ENCODE measurements around the gene PI4K2A. TPM values are rescaled to one million over a fixed set of nuclear protein-coding genes. Genes with fewer than 3 reads are reported as not detected.
A peak's percentile ranks its signal among the peaks of the same experiment; 100 is the strongest.

The PI4K2A gene
- total RNA-seq, 4 donors from 2014 or later = 11.6 to 23.5 (median 19.4) TPM

DNA sequence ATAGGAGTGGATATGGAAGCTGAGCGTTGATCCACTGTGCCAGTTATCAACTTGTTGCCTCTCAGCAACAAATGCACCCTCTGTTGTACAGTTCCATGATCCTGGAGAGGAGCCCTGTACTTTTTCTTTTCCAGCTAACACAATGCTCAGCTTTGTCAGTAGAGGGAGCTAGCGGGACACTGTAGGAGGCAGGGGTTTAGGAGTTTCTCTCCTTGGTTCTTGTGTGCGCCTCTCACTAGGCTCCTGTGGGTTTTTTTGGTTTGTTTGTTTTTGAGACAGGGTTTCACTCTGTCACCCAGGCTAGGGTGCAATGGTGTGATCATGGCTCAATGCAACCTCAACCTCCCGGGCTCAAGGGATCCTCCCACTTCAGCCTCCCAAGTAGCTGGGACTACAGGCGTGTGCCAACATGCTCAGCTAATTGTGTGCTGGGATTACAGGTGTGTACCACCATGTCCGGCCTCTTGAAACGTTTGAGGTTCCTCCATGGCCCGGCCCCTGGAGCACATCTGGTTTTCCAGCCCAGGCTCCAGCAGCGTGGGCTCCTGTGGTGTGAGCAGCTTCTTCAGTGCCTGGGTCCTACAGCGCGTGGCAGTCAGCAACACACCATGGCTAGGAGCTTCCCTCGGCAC lies 61.1 kb downstream of the PI4K2A start:
- H3K36me3 ChIP-seq = no peaks in the 10 kb centered on the region
- H3K27me3 ChIP-seq = no peaks in the 10 kb centered on the region
- H3K27ac ChIP-seq = no peak overlapping the region
- no peak overlapping the region for H3K4me3 ChIP-seq
- TF ChIP-seq, protein P1, sequence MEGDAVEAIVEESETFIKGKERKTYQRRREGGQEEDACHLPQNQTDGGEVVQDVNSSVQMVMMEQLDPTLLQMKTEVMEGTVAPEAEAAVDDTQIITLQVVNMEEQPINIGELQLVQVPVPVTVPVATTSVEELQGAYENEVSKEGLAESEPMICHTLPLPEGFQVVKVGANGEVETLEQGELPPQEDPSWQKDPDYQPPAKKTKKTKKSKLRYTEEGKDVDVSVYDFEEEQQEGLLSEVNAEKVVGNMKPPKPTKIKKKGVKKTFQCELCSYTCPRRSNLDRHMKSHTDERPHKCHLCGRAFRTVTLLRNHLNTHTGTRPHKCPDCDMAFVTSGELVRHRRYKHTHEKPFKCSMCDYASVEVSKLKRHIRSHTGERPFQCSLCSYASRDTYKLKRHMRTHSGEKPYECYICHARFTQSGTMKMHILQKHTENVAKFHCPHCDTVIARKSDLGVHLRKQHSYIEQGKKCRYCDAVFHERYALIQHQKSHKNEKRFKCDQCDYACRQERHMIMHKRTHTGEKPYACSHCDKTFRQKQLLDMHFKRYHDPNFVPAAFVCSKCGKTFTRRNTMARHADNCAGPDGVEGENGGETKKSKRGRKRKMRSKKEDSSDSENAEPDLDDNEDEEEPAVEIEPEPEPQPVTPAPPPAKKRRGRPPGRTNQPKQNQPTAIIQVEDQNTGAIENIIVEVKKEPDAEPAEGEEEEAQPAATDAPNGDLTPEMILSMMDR (IDR thresholded peaks at IDR 0.05) = peak; percentile 31 to 89 (median 77)
- TF ChIP-seq POLR2A (IDR thresholded peaks at IDR 0.05) = no peak
- no peaks in the 10 kb centered on the region for H3K9me3 ChIP-seq
- H3K4me1 ChIP-seq = no peaks in the 10 kb centered on the region
- peak in 1 of 3 donors; percentile 78 for DNase-seq

DNA sequence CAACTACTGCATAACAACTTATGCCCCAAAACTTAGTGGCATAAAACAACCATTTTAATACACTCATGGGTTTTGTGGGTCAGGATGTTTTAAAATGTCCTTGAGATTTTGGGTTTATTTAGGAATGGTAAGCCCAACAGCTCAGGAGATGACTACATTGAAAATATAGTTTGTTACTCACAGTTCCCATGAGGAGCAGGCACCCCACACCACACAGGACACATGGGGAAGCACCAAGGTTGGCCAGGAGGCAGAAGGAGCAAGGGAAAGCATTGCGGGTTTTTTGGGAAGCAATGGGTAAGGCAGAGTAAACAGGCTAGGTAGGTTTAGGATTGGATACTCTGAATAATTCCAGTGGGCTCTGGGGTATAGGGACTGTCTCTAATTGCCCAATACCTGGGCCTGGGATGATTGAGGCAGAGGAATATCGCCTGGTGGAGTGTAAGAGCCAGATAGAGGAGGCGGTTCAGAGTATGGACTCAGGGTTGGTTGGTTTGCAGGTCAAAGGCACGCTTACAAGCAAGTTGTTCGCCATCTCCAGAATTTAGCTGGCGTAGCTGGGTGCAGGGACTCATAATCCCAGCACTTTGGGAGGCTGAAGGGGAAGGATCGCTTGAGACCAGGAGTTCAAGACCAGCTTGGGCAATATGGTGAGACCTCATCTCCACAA lies 63.1 kb downstream of the PI4K2A start:
- no peaks in the 10 kb centered on the region for H3K36me3 ChIP-seq
- no peak overlapping the region for H3K27ac ChIP-seq
- DNase-seq = no peak

DNA sequence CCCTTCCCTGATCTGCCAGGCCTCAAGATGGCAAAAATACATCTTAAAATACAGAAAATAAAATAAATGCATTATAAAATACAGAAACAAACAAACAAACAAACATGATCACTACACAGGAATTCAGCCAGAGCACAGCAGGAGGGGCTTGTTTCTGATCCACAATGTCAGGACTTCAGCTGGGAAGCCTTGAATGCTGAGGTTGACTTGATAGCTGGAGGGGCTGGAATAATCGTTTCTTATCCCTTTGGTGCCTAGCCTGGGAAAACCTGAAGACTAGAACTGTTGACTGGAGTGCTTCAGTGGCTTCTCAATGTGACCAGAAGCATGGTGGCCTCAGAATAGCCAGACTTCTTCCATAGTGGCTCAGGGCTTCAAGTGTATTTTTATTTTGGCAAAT lies 63.9 kb downstream of the PI4K2A start:
- Histone ChIP-seq H3K36me3 (no peaks in the 10 kb centered on the region), H3K9me3 (no peaks in the 10 kb centered on the region), H3K4me1 (peaks cover 0 to 6% (median 0%) of the 10 kb centered on the region in 4 donors), H3K27ac (no peak overlapping the region), H3K4me3 (no peak overlapping the region), H3K27me3 (no peaks in the 10 kb centered on the region)
- DNase-seq = no peak
- no peak for TF ChIP-seq POLR2A (IDR thresholded peaks at IDR 0.05)
- TF ChIP-seq, protein P1 (IDR thresholded peaks at IDR 0.05) = no peak

More for the DNA sequence above, 63.1 kb downstream of the PI4K2A start:
- Histone ChIP-seq H3K27me3 (no peaks in the 10 kb centered on the region), H3K4me1 (no peaks in the 10 kb centered on the region), H3K4me3 (no peak overlapping the region), H3K9me3 (no peaks in the 10 kb centered on the region)
- TF ChIP-seq POLR2A (IDR thresholded peaks at IDR 0.05) = no peak
- TF ChIP-seq, protein P1 (IDR thresholded peaks at IDR 0.05) = no peak

DNA sequence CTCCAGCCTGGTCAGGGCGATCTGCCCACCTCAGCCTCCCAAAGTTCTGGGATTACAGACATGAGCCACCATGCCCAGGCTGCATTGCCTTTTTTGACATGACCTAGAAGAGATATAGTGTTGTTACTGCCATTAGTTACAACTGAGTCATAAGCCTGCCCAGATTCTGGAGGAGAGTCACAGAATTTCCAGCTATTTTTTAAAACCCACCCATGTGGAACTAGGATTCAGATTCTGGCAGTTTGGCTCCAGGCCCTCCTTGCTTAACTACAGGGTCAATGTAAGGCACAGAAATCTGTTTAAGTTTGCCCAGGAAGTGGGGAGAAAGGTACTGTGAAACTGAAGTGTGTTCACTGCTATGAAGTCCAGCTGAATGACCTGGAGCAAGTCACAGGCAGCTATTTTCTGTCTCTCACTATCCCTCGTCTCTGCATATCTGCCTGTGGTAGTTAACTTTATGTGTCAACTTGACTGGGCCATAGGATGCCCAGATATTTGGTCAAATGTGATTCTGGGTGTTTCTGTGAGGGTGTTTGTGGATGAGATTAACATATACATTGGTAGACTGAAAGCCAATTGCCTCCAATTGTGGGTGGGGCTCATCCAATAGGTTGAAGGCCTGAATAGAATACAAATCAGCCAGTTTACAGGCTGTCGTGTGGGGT lies 64.7 kb downstream of the PI4K2A start:
- Histone ChIP-seq H3K27ac (no peak overlapping the region), H3K36me3 (no peaks in the 10 kb centered on the region), H3K4me3 (no peak overlapping the region), H3K27me3 (no peaks in the 10 kb centered on the region), H3K4me1 (peaks cover 0 to 6% (median 0%) of the 10 kb centered on the region in 4 donors), H3K9me3 (no peaks in the 10 kb centered on the region)
- DNase-seq = no peak
- TF ChIP-seq, protein P1 (IDR thresholded peaks at IDR 0.05) = no peak
- TF ChIP-seq POLR2A (IDR thresholded peaks at IDR 0.05) = no peak

DNA sequence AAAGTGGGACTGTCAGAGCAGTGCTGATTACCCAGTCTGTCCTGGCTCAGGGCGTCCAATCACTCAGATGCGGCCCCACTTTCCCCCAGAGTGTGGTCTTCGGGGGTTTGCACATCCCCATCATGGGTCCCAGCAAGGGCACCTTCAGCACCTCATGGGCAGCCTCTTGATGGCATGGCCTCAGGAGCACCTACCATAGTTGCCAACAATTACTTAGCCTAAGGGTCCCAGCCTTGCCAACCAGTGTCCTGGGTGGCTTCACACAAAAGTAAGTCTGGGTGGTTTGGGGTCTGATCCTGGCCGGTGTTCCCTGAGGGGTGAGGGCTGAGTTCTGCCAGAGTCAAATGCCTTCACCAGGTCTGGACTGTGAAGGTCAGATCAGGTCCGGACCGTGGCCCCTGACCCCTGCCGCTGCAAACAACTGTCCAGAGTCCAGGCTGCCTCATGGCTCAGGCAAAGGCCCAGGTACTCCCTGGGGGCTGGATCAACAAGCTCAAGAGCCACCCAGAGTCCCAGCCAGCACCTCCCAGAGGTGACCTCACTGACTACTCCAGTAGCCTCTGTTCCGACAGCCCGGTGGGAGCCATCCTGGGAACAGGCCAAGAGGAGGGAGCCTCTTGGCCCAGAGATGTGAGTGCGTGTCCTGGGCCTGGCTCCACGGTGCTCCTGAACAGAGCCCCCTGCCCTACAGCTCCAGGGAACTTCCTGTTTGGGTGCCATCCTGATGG lies 66.8 kb downstream of the PI4K2A start:
- no peak for TF ChIP-seq POLR2A (IDR thresholded peaks at IDR 0.05)
- H3K4me1 ChIP-seq = peaks cover 0 to 6% (median 0%) of the 10 kb centered on the region in 4 donors

More for the DNA sequence above, 66.8 kb downstream of the PI4K2A start:
- H3K4me3 ChIP-seq = no peak overlapping the region
- no peaks in the 10 kb centered on the region for H3K9me3 ChIP-seq
- no peaks in the 10 kb centered on the region for H3K27me3 ChIP-seq
- peak in 2 of 3 donors; percentile 30 to 60 for DNase-seq
- H3K36me3 ChIP-seq = no peaks in the 10 kb centered on the region
- H3K27ac ChIP-seq = no peak overlapping the region
